HG03095 (cell line): ENCODE data around the gene RING1.

Experiments
- ATAC-seq: cut with Tn5 transposase; IDR thresholded peaks from one replicate; pipeline ENCODE4 v1.9.1; 2021; ENCODE audit warnings: moderate library complexity; ENCODE audit not compliant: unreplicated experiment

The RING1 gene

GRCh38 chr6:33208091-33208967 lies at the start of gene RING1:
Gene RING1, plus strand, starts transcription at chr6:33208500. Its CDS starts 323 bp downstream, at chr6:33208823.
- ATAC-seq = peak; percentile 42

GRCh38 chr6:33160096-33160495 lies 48.2 kb upstream of the RING1 start:
- no peak for ATAC-seq

GRCh38 chr6:33160728-33161344 lies 47.5 kb upstream of the RING1 start:
- ATAC-seq = no peak

GRCh38 chr6:33161354-33162331 lies 46.7 kb upstream of the RING1 start:
- ATAC-seq = no peak

GRCh38 chr6:33163540-33163939 lies 44.8 kb upstream of the RING1 start:
- ATAC-seq = no peak

- no peak for ATAC-seq
These were observed 44.1 kb upstream of the RING1 start for GRCh38 chr6:33164176-33164575.

GRCh38 chr6:33164665-33165373 lies 43.5 kb upstream of the RING1 start:
- no peak for ATAC-seq

GRCh38 chr6:33165581-33166258 lies 42.6 kb upstream of the RING1 start:
- ATAC-seq = no peak

- ATAC-seq = no peak
These were observed 41.9 kb upstream of the RING1 start for GRCh38 chr6:33166363-33166762.

GRCh38 chr6:33166811-33167210 lies 41.5 kb upstream of the RING1 start:
- ATAC-seq = no peak

- ATAC-seq = no peak
These were observed 40.7 kb upstream of the RING1 start for GRCh38 chr6:33167374-33168283.

- ATAC-seq = no peak
These were observed 40.1 kb upstream of the RING1 start for GRCh38 chr6:33168284-33168601.

- ATAC-seq = no peak
These were observed 39.7 kb upstream of the RING1 start for GRCh38 chr6:33168639-33169038.

- no peak for ATAC-seq
These were observed 38.8 kb upstream of the RING1 start for GRCh38 chr6:33169291-33170175.

- ATAC-seq = no peak
These were observed 37.9 kb upstream of the RING1 start for GRCh38 chr6:33170176-33171015.

GRCh38 chr6:33171016-33171879 lies 37.1 kb upstream of the RING1 start:
- ATAC-seq = no peak
